ENCODE results near the gene FBXO47.

Gene FBXO47

GRCh38 chr17:38906460-38907228 lies 60.6 kb downstream of the FBXO47 start (continued):
- TF ChIP-seq BCL11A (tag by site-specific recombination; IDR thresholded peaks at IDR 0.05; ENCODE audit: low read depth) (no peak), YY1 (tag by site-specific recombination; IDR thresholded peaks at IDR 0.05) (no peak), ZNF747 (tag by site-specific recombination; IDR thresholded peaks at IDR 0.05) (no peak)
- TF ChIP-seq, protein P1, sequence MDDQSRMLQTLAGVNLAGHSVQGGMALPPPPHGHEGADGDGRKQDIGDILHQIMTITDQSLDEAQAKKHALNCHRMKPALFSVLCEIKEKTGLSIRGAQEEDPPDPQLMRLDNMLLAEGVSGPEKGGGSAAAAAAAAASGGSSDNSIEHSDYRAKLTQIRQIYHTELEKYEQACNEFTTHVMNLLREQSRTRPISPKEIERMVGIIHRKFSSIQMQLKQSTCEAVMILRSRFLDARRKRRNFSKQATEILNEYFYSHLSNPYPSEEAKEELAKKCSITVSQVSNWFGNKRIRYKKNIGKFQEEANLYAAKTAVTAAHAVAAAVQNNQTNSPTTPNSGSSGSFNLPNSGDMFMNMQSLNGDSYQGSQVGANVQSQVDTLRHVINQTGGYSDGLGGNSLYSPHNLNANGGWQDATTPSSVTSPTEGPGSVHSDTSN (CRISPR knock-in tag; IDR thresholded peaks at IDR 0.05): no peak

- TF ChIP-seq, protein P2, sequence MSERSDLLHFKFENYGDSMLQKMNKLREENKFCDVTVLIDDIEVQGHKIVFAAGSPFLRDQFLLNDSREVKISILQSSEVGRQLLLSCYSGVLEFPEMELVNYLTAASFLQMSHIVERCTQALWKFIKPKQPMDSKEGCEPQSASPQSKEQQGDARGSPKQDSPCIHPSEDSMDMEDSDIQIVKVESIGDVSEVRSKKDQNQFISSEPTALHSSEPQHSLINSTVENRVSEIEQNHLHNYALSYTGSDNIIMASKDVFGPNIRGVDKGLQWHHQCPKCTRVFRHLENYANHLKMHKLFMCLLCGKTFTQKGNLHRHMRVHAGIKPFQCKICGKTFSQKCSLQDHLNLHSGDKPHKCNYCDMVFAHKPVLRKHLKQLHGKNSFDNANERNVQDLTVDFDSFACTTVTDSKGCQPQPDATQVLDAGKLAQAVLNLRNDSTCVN (tag by site-specific recombination; optimal IDR thresholded peaks at IDR 0.05): no peak
- TF ChIP-seq GLIS1 (tag by site-specific recombination; IDR thresholded peaks at IDR 0.05): peak; percentile 14; the same call in 1 of the 2 replicates
- Histone ChIP-seq H3K9me3 (ENCODE audit: control insufficient read depth, insufficient read depth, low read depth, low read length) (no peaks in the 10 kb centered on the region), H3K27ac (ENCODE audit: extremely low read depth, low read depth, low read length) (no peak overlapping the region), H3K36me3 (ENCODE audit: control insufficient read depth in 2 of 2, insufficient read depth in 1 of 2, low read length in 2 of 2) (peaks cover 0 to 16% of the 10 kb centered on the region in 2 experiments; a peak in 2 of 3 replicates), H3K4me3 (ENCODE audit: low read depth, low read length) (no peak overlapping the region), H3K4me1 (ENCODE audit: control insufficient read depth, insufficient read depth, low read length) (peaks cover 8% of the 10 kb centered on the region; the same call in 1 of the 2 replicates)
- ChIA-PET CTCF (no interaction called here), POLR2A (interaction anchor here (0.6 kb wide), 1 partner anchor 8 kb away, joined by 6 read pairs; no protein-coding TSS in a partner anchor)
These were observed 61.8 kb downstream of the FBXO47 start for GRCh38 chr17:38905375-38905774.

DNA sequence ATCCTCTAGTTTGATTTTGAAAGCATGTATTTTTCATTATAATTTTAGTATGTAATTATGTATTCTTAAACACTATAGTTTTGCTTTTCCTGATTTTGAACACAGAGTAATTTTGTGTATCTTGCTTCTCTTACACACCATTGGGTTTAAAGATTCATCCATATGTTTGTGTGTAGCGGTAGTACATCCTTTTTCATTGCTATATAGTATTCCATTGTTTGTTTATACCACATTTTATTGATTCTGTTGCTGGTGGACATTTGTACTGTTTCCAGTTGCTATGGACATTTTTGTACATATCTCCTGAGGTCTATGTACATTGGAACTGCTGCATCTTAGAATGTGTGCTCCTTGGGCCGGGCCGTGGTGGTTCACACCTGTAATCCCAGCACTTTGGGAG lies 62.3 kb downstream of the FBXO47 start:
- ChIA-PET CTCF (no interaction called here), POLR2A (interaction anchor here (0.6 kb wide), 1 partner anchor 9 kb away, joined by 6 read pairs; no protein-coding TSS in a partner anchor)
- H3K36me3 ChIP-seq (ENCODE audit: control insufficient read depth in 2 of 2, insufficient read depth in 1 of 2, low read length in 2 of 2): peaks cover 0 to 16% of the 10 kb centered on the region in 2 experiments; a peak in 2 of 3 replicates

More for the DNA sequence above, 62.3 kb downstream of the FBXO47 start:
- no peaks in the 10 kb centered on the region for H3K9me3 ChIP-seq (ENCODE audit: control insufficient read depth, insufficient read depth, low read depth, low read length)
- TF ChIP-seq ZNF146 (tag by site-specific recombination; IDR thresholded peaks at IDR 0.05): peak; percentile 99
- TF ChIP-seq ZNF23 (tag by site-specific recombination; IDR thresholded peaks at IDR 0.05; ENCODE audit: borderline replicate concordance): no peak
- TF ChIP-seq ZNF311 (tag by site-specific recombination; IDR thresholded peaks at IDR 0.05; ENCODE audit: borderline replicate concordance): no peak
- TF ChIP-seq ZNF580 (tag by site-specific recombination; IDR thresholded peaks at IDR 0.05): peak; percentile 89
- no peak for TF ChIP-seq SCRT2 (tag by site-specific recombination; IDR thresholded peaks at IDR 0.05)
- no peak for TF ChIP-seq HOXC10 (CRISPR knock-in tag; IDR thresholded peaks at IDR 0.05)
- TF ChIP-seq, protein P3, sequence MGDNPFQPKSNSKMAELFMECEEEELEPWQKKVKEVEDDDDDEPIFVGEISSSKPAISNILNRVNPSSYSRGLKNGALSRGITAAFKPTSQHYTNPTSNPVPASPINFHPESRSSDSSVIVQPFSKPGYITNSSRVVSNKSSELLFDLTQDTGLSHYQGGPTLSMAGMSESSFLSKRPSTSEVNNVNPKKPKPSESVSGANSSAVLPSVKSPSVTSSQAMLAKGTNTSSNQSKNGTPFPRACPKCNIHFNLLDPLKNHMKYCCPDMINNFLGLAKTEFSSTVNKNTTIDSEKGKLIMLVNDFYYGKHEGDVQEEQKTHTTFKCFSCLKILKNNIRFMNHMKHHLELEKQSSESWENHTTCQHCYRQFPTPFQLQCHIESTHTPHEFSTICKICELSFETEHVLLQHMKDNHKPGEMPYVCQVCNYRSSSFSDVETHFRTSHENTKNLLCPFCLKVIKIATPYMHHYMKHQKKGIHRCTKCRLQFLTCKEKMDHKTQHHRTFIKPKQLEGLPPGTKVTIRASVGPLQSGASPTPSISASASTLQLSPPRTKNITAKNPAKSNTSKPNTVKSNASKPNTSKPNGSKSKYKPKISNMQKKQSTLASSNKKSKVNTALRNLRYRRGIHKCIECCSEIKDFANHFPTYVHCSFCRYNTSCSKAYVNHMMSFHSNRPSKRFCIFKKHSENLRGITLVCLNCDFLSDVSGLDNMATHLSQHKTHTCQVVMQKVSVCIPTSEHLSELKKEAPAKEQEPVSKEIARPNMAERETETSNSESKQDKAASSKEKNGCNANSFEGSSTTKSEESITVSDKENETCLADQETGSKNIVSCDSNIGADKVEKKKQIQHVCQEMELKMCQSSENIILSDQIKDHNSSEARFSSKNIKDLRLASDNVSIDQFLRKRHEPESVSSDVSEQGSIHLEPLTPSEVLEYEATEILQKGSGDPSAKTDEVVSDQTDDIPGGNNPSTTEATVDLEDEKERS (tag by site-specific recombination; IDR thresholded peaks at IDR 0.05): peak; percentile 75; the same call in 1 of the 2 replicates
- TF ChIP-seq ZNF658 (tag by site-specific recombination; IDR thresholded peaks at IDR 0.05): no peak
- TF ChIP-seq ZNF133 (tag by site-specific recombination; IDR thresholded peaks at IDR 0.05): no peak
- TF ChIP-seq, protein P4, sequence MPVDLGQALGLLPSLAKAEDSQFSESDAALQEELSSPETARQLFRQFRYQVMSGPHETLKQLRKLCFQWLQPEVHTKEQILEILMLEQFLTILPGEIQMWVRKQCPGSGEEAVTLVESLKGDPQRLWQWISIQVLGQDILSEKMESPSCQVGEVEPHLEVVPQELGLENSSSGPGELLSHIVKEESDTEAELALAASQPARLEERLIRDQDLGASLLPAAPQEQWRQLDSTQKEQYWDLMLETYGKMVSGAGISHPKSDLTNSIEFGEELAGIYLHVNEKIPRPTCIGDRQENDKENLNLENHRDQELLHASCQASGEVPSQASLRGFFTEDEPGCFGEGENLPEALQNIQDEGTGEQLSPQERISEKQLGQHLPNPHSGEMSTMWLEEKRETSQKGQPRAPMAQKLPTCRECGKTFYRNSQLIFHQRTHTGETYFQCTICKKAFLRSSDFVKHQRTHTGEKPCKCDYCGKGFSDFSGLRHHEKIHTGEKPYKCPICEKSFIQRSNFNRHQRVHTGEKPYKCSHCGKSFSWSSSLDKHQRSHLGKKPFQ (tag by site-specific recombination; IDR thresholded peaks at IDR 0.05): no peak
- no peak for TF ChIP-seq MZF1 (tag by site-specific recombination; IDR thresholded peaks at IDR 0.05; ENCODE audit: borderline replicate concordance)
- no peak for TF ChIP-seq BCL11A (tag by site-specific recombination; IDR thresholded peaks at IDR 0.05; ENCODE audit: low read depth)
- no peak for TF ChIP-seq TCF7L2 (IDR thresholded peaks at IDR 0.05; ENCODE audit: borderline replicate concordance, low read depth, low read length)
- no peak for TF ChIP-seq ZNF792 (tag by site-specific recombination; IDR thresholded peaks at IDR 0.05)
- TF ChIP-seq ZBTB21 (tag by site-specific recombination; IDR thresholded peaks at IDR 0.05): no peak
- no peak overlapping the region for H3K4me3 ChIP-seq (ENCODE audit: low read depth, low read length)
- no peak overlapping the region for H3K27ac ChIP-seq (ENCODE audit: extremely low read depth, low read depth, low read length)
- peaks cover 8% of the 10 kb centered on the region; the same call in 1 of the 2 replicates for H3K4me1 ChIP-seq (ENCODE audit: control insufficient read depth, insufficient read depth, low read length)

All from HEK293 (cell line).